MM.1S (cell line): ENCODE measurements around the gene KCNJ5.

Experiments
- DNase-seq: peaks from one replicate; pipeline ENCODE4 v3.0.0-alpha.2; 2015
- H2AFZ ChIP-seq: fragments of 300-600 bp; sonication (generic); 2 replicates; pipeline ENCODE4 v1.6.0; 2016; ENCODE audit warnings: antibody characterized with exemption, low read length
- H3F3A ChIP-seq: fragments of 300-600 bp; sonication (generic); 2 replicates; pipeline ENCODE4 v1.6.1; 2016; ENCODE audit warnings: mild to moderate bottlenecking, antibody characterized with exemption, low read length, moderate library complexity, mixed read lengths; ENCODE audit not compliant: insufficient read depth
- H3K27ac ChIP-seq: fragments of 300-600 bp; sonication (generic); 2 replicates; pipeline ENCODE4 v1.5.1; 2016; ENCODE audit warnings: mild to moderate bottlenecking, low read length
- H3K27me3 ChIP-seq: fragments of 300-600 bp; sonication (generic); replicated peaks from 2 replicates; pipeline ENCODE4 v1.6.0; 2016; ENCODE audit warnings: low read length; ENCODE audit not compliant: insufficient read depth
- H3K36me3 ChIP-seq: fragments of 300-600 bp; sonication (generic); replicated peaks from 2 replicates; pipeline ENCODE4 v1.6.1; 2016; ENCODE audit warnings: mild to moderate bottlenecking, low read length, mixed read lengths; ENCODE audit not compliant: insufficient read depth
- H3K4me1 ChIP-seq: fragments of 300-600 bp; sonication (generic); 2 replicates; pipeline ENCODE4 v1.6.1; 2016; ENCODE audit warnings: low read length, mixed read lengths
- H3K4me2 ChIP-seq: fragments of 300-600 bp; sonication (generic); 2 replicates; pipeline ENCODE4 v1.6.0; 2016; ENCODE audit warnings: low read depth, low read length
- H3K4me3 ChIP-seq: fragments of 300-600 bp; sonication (generic); 2 replicates; pipeline ENCODE4 v1.5.1; 2016; ENCODE audit warnings: low read length, mixed read lengths
- H3K79me2 ChIP-seq: fragments of 300-600 bp; sonication (generic); 2 replicates; pipeline ENCODE4 v1.6.1; 2016; ENCODE audit warnings: mixed run types, low read length, mixed read lengths
- H3K9ac ChIP-seq: fragments of 300-600 bp; sonication (generic); 2 replicates; pipeline ENCODE4 v1.6.1; 2016; ENCODE audit warnings: low read length, mixed read lengths
- H3K9me2 ChIP-seq: fragments of 300-600 bp; sonication (generic); replicated peaks from 2 replicates; pipeline ENCODE4 v1.6.1; 2016; ENCODE audit warnings: mild to moderate bottlenecking, low read length, mixed read lengths; ENCODE audit not compliant: insufficient read depth
- H3K9me3 ChIP-seq: fragments of 300-600 bp; sonication (generic); replicated peaks from 2 replicates; pipeline ENCODE4 v1.6.1; 2016; ENCODE audit warnings: mild to moderate bottlenecking, low read length, mixed read lengths; ENCODE audit not compliant: insufficient read depth
- H4K20me1 ChIP-seq: fragments of 300-600 bp; sonication (generic); 2 replicates; pipeline ENCODE4 v1.6.1; 2016; ENCODE audit warnings: mild to moderate bottlenecking, low read length, moderate library complexity, mixed read lengths; ENCODE audit not compliant: insufficient read depth
- CTCF ChIP-seq: fragments of 300-600 bp; sonication (generic); IDR thresholded peaks from 2 replicates; pipeline ENCODE4 v1.5.1; 2016; ENCODE audit warnings: antibody characterized with exemption, low read length, mixed read lengths
- EZH2 ChIP-seq: fragments of 300-600 bp; sonication (generic); optimal IDR thresholded peaks from 2 replicates; pipeline ENCODE3; 2017; ENCODE audit warnings: low read depth, mild to moderate bottlenecking, antibody characterized with exemption, low read length, mixed read lengths
- EZH2phosphoT487 ChIP-seq: fragments of 300-600 bp; sonication (generic); IDR thresholded peaks from 2 replicates; pipeline ENCODE4 v1.6.1; 2018; ENCODE audit warnings: antibody characterized with exemption, low read length

The KCNJ5 gene

GRCh38 chr11:128865490-128865889 lies 25.7 kb upstream of the KCNJ5 start:
- no peak overlapping the region for H3K27ac ChIP-seq
- peaks cover 7% of the 10 kb centered on the region for H3K4me1 ChIP-seq
- no peak for DNase-seq
- no peak overlapping the region for H2AFZ ChIP-seq
- H3F3A ChIP-seq: no peaks in the 10 kb centered on the region; the same call in 1 of the 2 replicates
- H3K79me2 ChIP-seq: no peaks in the 10 kb centered on the region
- H3K9me3 ChIP-seq: no peaks in the 10 kb centered on the region
- H3K36me3 ChIP-seq: no peaks in the 10 kb centered on the region
- no peak overlapping the region for H3K4me2 ChIP-seq
- H3K9me2 ChIP-seq: no peaks in the 10 kb centered on the region
- H3K27me3 ChIP-seq: no peaks in the 10 kb centered on the region
- H4K20me1 ChIP-seq: no peaks in the 10 kb centered on the region
- no peak overlapping the region for H3K4me3 ChIP-seq
- TF ChIP-seq CTCF (no peak), EZH2phosphoT487 (no peak), EZH2 (no peak)
- no peak overlapping the region for H3K9ac ChIP-seq

GRCh38 chr11:128867277-128867676 lies 23.9 kb upstream of the KCNJ5 start, which contains the start of gene KCNJ1:
KCNJ1 (minus strand) TSS chr11:128867296; CDS start chr11:128840243, 27,053 bp downstream.
- H3K9ac ChIP-seq: no peak within 1 kb of the TSS
- no peaks in the 10 kb centered on the region for H3K36me3 ChIP-seq
- H3K4me2 ChIP-seq: no peak within 1 kb of the TSS
- H3K9me2 ChIP-seq: no peaks in the 10 kb centered on the region
- no peaks in the 10 kb centered on the region for H3K9me3 ChIP-seq
- no peaks in the 10 kb centered on the region for H3K4me1 ChIP-seq
- no peak for TF ChIP-seq EZH2
- no peak for TF ChIP-seq EZH2phosphoT487
- TF ChIP-seq CTCF: no peak
- H3K27me3 ChIP-seq: no peaks in the 10 kb centered on the region
- no peak within 1 kb of the TSS for H3K4me3 ChIP-seq
- no peaks in the 10 kb centered on the region for H3K79me2 ChIP-seq
- DNase-seq: no peak
- H2AFZ ChIP-seq: no peak within 1 kb of the TSS
- H3K27ac ChIP-seq: no peak within 1 kb of the TSS
- H4K20me1 ChIP-seq: no peaks in the 10 kb centered on the region
- H3F3A ChIP-seq: no peaks in the 10 kb centered on the region

- H3K4me1 ChIP-seq: no peaks in the 10 kb centered on the region
- no peaks in the 10 kb centered on the region for H3F3A ChIP-seq
- H2AFZ ChIP-seq: no peak overlapping the region
- H3K36me3 ChIP-seq: no peaks in the 10 kb centered on the region
- H3K9ac ChIP-seq: no peak overlapping the region
- no peaks in the 10 kb centered on the region for H3K9me2 ChIP-seq
- no peaks in the 10 kb centered on the region for H4K20me1 ChIP-seq
- no peaks in the 10 kb centered on the region for H3K27me3 ChIP-seq
- no peak for TF ChIP-seq EZH2phosphoT487
- TF ChIP-seq EZH2: no peak
- no peaks in the 10 kb centered on the region for H3K9me3 ChIP-seq
- no peak overlapping the region for H3K4me2 ChIP-seq
- no peak overlapping the region for H3K4me3 ChIP-seq
- no peak overlapping the region for H3K27ac ChIP-seq
- DNase-seq: no peak
- no peaks in the 10 kb centered on the region for H3K79me2 ChIP-seq
Observed at GRCh38 chr11:128868841-128869671, 22.1 kb upstream of the KCNJ5 start.

GRCh38 chr11:128871168-128871610 lies 20.0 kb upstream of the KCNJ5 start:
- Histone ChIP-seq H3K4me3 (no peak overlapping the region), H3F3A (no peaks in the 10 kb centered on the region), H3K9ac (no peak overlapping the region), H3K4me2 (no peak overlapping the region), H3K9me2 (no peaks in the 10 kb centered on the region), H4K20me1 (no peaks in the 10 kb centered on the region), H3K36me3 (no peaks in the 10 kb centered on the region), H2AFZ (no peak overlapping the region), H3K27me3 (no peaks in the 10 kb centered on the region), H3K79me2 (no peaks in the 10 kb centered on the region), H3K4me1 (no peaks in the 10 kb centered on the region), H3K9me3 (no peaks in the 10 kb centered on the region), H3K27ac (no peak overlapping the region)
- DNase-seq: no peak
- no peak for TF ChIP-seq EZH2phosphoT487
- TF ChIP-seq EZH2: no peak
- TF ChIP-seq CTCF: no peak
